SU-DHL-6 (cell line): ENCODE data around the gene EXOC3L1.

ENCODE experiments used
- H2AFZ ChIP-seq: fragments of 200-600 bp; sonication (generic); 2 replicates; pipeline ENCODE4 v1.6.1; 2014; ENCODE audit warnings: low read depth, mild to moderate bottlenecking, moderate library complexity, mixed read lengths, antibody characterized with exemption, low read length; ENCODE audit not compliant: severe bottlenecking
- H3F3A ChIP-seq: fragments of 200-600 bp; shearing (Covaris generic); 2 replicates; pipeline ENCODE4 v1.6.0; 2016; ENCODE audit warnings: antibody characterized with exemption, mild to moderate bottlenecking; ENCODE audit not compliant: insufficient read depth
- H3K27ac ChIP-seq: fragments of 200-600 bp; sonication (generic); 2 replicates; pipeline ENCODE4 v1.5.1; 2016; ENCODE audit warnings: low read depth, mild to moderate bottlenecking, low read length, moderate library complexity, mixed read lengths
- H3K27me3 ChIP-seq: fragments of 200-600 bp; sonication (generic), shearing (Covaris generic); 2 replicates; pipeline ENCODE4 v1.6.0; 2014; ENCODE audit warnings: mild to moderate bottlenecking, low read length
- H3K36me3 ChIP-seq: fragments of 200-600 bp; sonication (generic); 2 replicates; pipeline ENCODE4 v1.6.1; 2014; ENCODE audit warnings: mild to moderate bottlenecking, low read length, mixed read lengths
- H3K4me2 ChIP-seq: fragments of 300-600, 200-600 bp; shearing (Covaris generic), sonication (generic); 2 replicates; pipeline ENCODE4 v1.6.0; 2014; ENCODE audit warnings: low read length, low read depth, mild to moderate bottlenecking; ENCODE audit not compliant: poor library complexity, severe bottlenecking
- H3K4me3 ChIP-seq: fragments of 200-600 bp; sonication (generic); 2 replicates; pipeline ENCODE4 v1.5.1; 2014; ENCODE audit warnings: antibody characterized with exemption, low read length, mild to moderate bottlenecking, mixed read lengths; ENCODE audit not compliant: insufficient read depth, poor library complexity, severe bottlenecking
- H3K79me2 ChIP-seq: fragments of 200-600 bp; sonication (generic); 2 replicates; pipeline ENCODE4 v1.6.1; 2014; ENCODE audit warnings: mild to moderate bottlenecking, low read length, moderate library complexity; ENCODE audit not compliant: insufficient read depth
- H3K9ac ChIP-seq: fragments of 200-600 bp; sonication (generic); 2 replicates; pipeline ENCODE4 v1.7.0; 2014; ENCODE audit warnings: mild to moderate bottlenecking, low read length
- H3K9me2 ChIP-seq: fragments of 200-600 bp; sonication (generic); replicated peaks from 2 replicates; pipeline ENCODE4 v1.6.1; 2014; ENCODE audit warnings: low read length; ENCODE audit not compliant: insufficient read depth
- H3K9me3 ChIP-seq: fragments of 200-600 bp; sonication (generic); 2 replicates; pipeline ENCODE4 v1.6.1; 2014; ENCODE audit warnings: low read length, mixed read lengths; ENCODE audit not compliant: insufficient read depth
- H4K20me1 ChIP-seq: fragments of 200-600 bp; sonication (generic); 2 replicates; pipeline ENCODE4 v1.6.1; 2014; ENCODE audit warnings: low read depth, mild to moderate bottlenecking, antibody characterized with exemption, low read length, moderate library complexity, mixed read lengths
- CTCF ChIP-seq: fragments of 200-600 bp; sonication (generic); IDR thresholded peaks from one replicate; pipeline ENCODE4 v1.5.1; 2017; ENCODE audit warnings: antibody characterized with exemption, mild to moderate bottlenecking, low read length, moderate library complexity; ENCODE audit not compliant: insufficient read depth, poor library complexity, severe bottlenecking
- EZH2phosphoT487 ChIP-seq: fragments of 200-600 bp; sonication (generic), shearing (Covaris generic); conservative IDR thresholded peaks from 2 replicates; pipeline ENCODE4 v1.6.1; 2018; ENCODE audit warnings: mild to moderate bottlenecking, antibody characterized with exemption, low read length, moderate library complexity, mixed read lengths

The EXOC3L1 gene

GRCh38 chr16:67173808-67174705, 15.9 kb downstream of the EXOC3L1 start:
- peak overlapping the region; percentile 29 for H3K9ac ChIP-seq
- H3K4me2 ChIP-seq: peak overlapping the region; percentile 51
- H3K9me2 ChIP-seq: no peaks in the 10 kb centered on the region
- H3K36me3 ChIP-seq: no peaks in the 10 kb centered on the region
- no peaks in the 10 kb centered on the region for H3K9me3 ChIP-seq
- peak overlapping the region; percentile 32 for H3K4me3 ChIP-seq
- no peaks in the 10 kb centered on the region for H3K27me3 ChIP-seq
- no peak for TF ChIP-seq CTCF
- no peak for TF ChIP-seq EZH2phosphoT487
- no peaks in the 10 kb centered on the region for H4K20me1 ChIP-seq
- H3K79me2 ChIP-seq: no peaks in the 10 kb centered on the region
- H3K27ac ChIP-seq: no peak overlapping the region
- peak overlapping the region; percentile 5 for H2AFZ ChIP-seq
- no peaks in the 10 kb centered on the region for H3F3A ChIP-seq

GRCh38 chr16:67173323-67173722, 16.6 kb downstream of the EXOC3L1 start:
- Histone ChIP-seq H4K20me1 (no peaks in the 10 kb centered on the region), H3K9ac (no peak overlapping the region), H3K4me3 (no peak overlapping the region), H3K27ac (no peak overlapping the region), H3F3A (no peaks in the 10 kb centered on the region), H2AFZ (no peak overlapping the region), H3K27me3 (no peaks in the 10 kb centered on the region), H3K9me3 (no peaks in the 10 kb centered on the region), H3K4me2 (peak overlapping the region; percentile 51), H3K9me2 (no peaks in the 10 kb centered on the region), H3K79me2 (no peaks in the 10 kb centered on the region), H3K36me3 (no peaks in the 10 kb centered on the region)
- no peak for TF ChIP-seq CTCF
- no peak for TF ChIP-seq EZH2phosphoT487

GRCh38 chr16:67170949-67171649, 18.8 kb downstream of the EXOC3L1 start:
- Histone ChIP-seq H3K27me3 (no peaks in the 10 kb centered on the region), H3K4me3 (no peak overlapping the region), H2AFZ (no peak overlapping the region), H3K9me2 (no peaks in the 10 kb centered on the region), H3K79me2 (no peaks in the 10 kb centered on the region), H3K9me3 (no peaks in the 10 kb centered on the region), H3F3A (no peaks in the 10 kb centered on the region), H3K4me2 (no peak overlapping the region), H3K27ac (no peak overlapping the region), H4K20me1 (no peaks in the 10 kb centered on the region), H3K36me3 (no peaks in the 10 kb centered on the region), H3K9ac (no peak overlapping the region)
- TF ChIP-seq EZH2phosphoT487 (no peak), CTCF (no peak)
